Parathyroid adenoma (tissue), 2 donors: Measurements from ENCODE around the gene NAALADL2.
A peak's percentile ranks its signal among the peaks of the same experiment; 100 is the strongest.

Experiments used
- H2AFZ ChIP-seq: fragments of 300-600 bp; sonication (generic); one replicate; pipeline ENCODE4 v1.7.0; 2017; ENCODE audit warnings: antibody characterized with exemption, mild to moderate bottlenecking
- H3K27ac ChIP-seq: fragments of 300-600 bp; sonication (generic); one replicate; pipeline ENCODE4 v1.7.0; 2017
- H3K27me3 ChIP-seq: fragments of 300-600 bp; sonication (generic); one replicate; pipeline ENCODE4 v1.7.0; 2017; ENCODE audit warnings: low read length; ENCODE audit not compliant: control insufficient read depth, insufficient read depth
- H3K36me3 ChIP-seq: fragments of 300-600 bp; sonication (generic); one replicate; pipeline ENCODE4 v1.7.0; 2017; ENCODE audit warnings: low read length; ENCODE audit not compliant: control insufficient read depth, insufficient read depth
- H3K4me1 ChIP-seq: fragments of 300-600 bp; sonication (generic); one replicate; pipeline ENCODE4 v1.7.0; 2017; ENCODE audit warnings: control low read depth
- H3K4me2 ChIP-seq: fragments of 300-600 bp; sonication (generic); one replicate; pipeline ENCODE4 v1.7.0; 2017; ENCODE audit warnings: low read length
- H3K4me3 ChIP-seq: fragments of 300-600 bp; sonication (generic); one replicate; pipeline ENCODE4 v1.7.0; 2017; ENCODE audit warnings: low read depth, low read length
- H3K79me2 ChIP-seq: fragments of 300-600 bp; sonication (generic); one replicate; pipeline ENCODE4 v1.7.0; 2017; ENCODE audit warnings: control low read depth
- H3K9ac ChIP-seq: fragments of 300-600 bp; sonication (generic); one replicate; pipeline ENCODE4 v1.7.0; 2017; ENCODE audit warnings: mild to moderate bottlenecking
- H3K9me3 ChIP-seq: fragments of 300-600 bp; sonication (generic); one replicate; pipeline ENCODE4 v1.7.0; 2017; ENCODE audit warnings: low read length; ENCODE audit not compliant: control insufficient read depth
- CTCF ChIP-seq: fragments of 300-600 bp; sonication (generic); IDR thresholded peaks from one replicate; pipeline ENCODE4 v1.7.0; 2017; ENCODE audit warnings: antibody characterized with exemption, mild to moderate bottlenecking
- donor health status: primary hyperparathyroidism.

NAALADL2 gene

GRCh38 chr3:174854987-174855386 is 4.1 kb upstream of the NAALADL2 start:
- no peak for TF ChIP-seq CTCF
- Histone ChIP-seq H3K79me2 (no peaks in the 10 kb centered on the region), H3K9me3 (no peaks in the 10 kb centered on the region), H3K4me3 (no peak overlapping the region), H3K27ac (no peak overlapping the region), H3K4me1 (no peaks in the 10 kb centered on the region), H3K4me2 (no peak overlapping the region), H3K9ac (no peak overlapping the region), H2AFZ (no peak overlapping the region), H3K27me3 (no peaks in the 10 kb centered on the region), H3K36me3 (no peaks in the 10 kb centered on the region)

GRCh38 chr3:174857301-174857700 is 1.8 kb upstream of the NAALADL2 start:
- Histone ChIP-seq H3K9me3 (no peaks in the 10 kb centered on the region), H3K36me3 (no peaks in the 10 kb centered on the region), H3K4me2 (no peak overlapping the region), H3K4me3 (no peak overlapping the region), H2AFZ (no peak overlapping the region), H3K79me2 (no peaks in the 10 kb centered on the region), H3K27ac (no peak overlapping the region), H3K4me1 (no peaks in the 10 kb centered on the region), H3K27me3 (no peaks in the 10 kb centered on the region), H3K9ac (no peak overlapping the region)
- no peak for TF ChIP-seq CTCF

- no peaks in the 10 kb centered on the region for H3K27me3 ChIP-seq
- H3K27ac ChIP-seq = no peak overlapping the region
- no peak for TF ChIP-seq CTCF
- H2AFZ ChIP-seq = no peak overlapping the region
- no peaks in the 10 kb centered on the region for H3K9me3 ChIP-seq
- H3K36me3 ChIP-seq = no peaks in the 10 kb centered on the region
- H3K4me2 ChIP-seq = no peak overlapping the region
- no peaks in the 10 kb centered on the region for H3K79me2 ChIP-seq
- no peaks in the 10 kb centered on the region for H3K4me1 ChIP-seq
- no peak overlapping the region for H3K4me3 ChIP-seq
- no peak overlapping the region for H3K9ac ChIP-seq
Measured at GRCh38 chr3:174858353-174858752, 781 bp upstream of the NAALADL2 start.

GRCh38 chr3:174859756-174860155 is 622 bp downstream of the NAALADL2 start:
- Histone ChIP-seq H3K79me2 (no peaks in the 10 kb centered on the region), H3K4me3 (peak overlapping the region; percentile 31), H2AFZ (no peak overlapping the region), H3K4me1 (no peaks in the 10 kb centered on the region), H3K27ac (no peak overlapping the region), H3K9me3 (no peaks in the 10 kb centered on the region), H3K4me2 (peak overlapping the region; percentile 57), H3K36me3 (no peaks in the 10 kb centered on the region), H3K9ac (no peak overlapping the region), H3K27me3 (no peaks in the 10 kb centered on the region)
- no peak for TF ChIP-seq CTCF

- H3K4me3 ChIP-seq = no peak overlapping the region
- no peak for TF ChIP-seq CTCF
Measured at GRCh38 chr3:174862101-174862500, 3.0 kb downstream of the NAALADL2 start.

More at GRCh38 chr3:174862101-174862500, 3.0 kb downstream of the NAALADL2 start:
- H3K4me1 ChIP-seq = no peaks in the 10 kb centered on the region
- no peak overlapping the region for H3K27ac ChIP-seq
- no peaks in the 10 kb centered on the region for H3K27me3 ChIP-seq
- no peaks in the 10 kb centered on the region for H3K79me2 ChIP-seq
- no peak overlapping the region for H3K9ac ChIP-seq
- H3K9me3 ChIP-seq = no peaks in the 10 kb centered on the region
- H3K4me2 ChIP-seq = no peak overlapping the region
- no peaks in the 10 kb centered on the region for H3K36me3 ChIP-seq
- no peak overlapping the region for H2AFZ ChIP-seq
